Measurements from ENCODE around the gene CUL3. TPM values are rescaled to one million over a fixed set of nuclear protein-coding genes. Genes with fewer than 3 reads are reported as not detected.

Gene CUL3
- total RNA-seq: 58.8 and 65.9 TPM in 2 replicates

GRCh38 chr2:224585211-224586088 lies at the start of gene CUL3:
Gene CUL3, minus strand, starts transcription at chr2:224585363. Its CDS starts 354 bp downstream, at chr2:224585009.

Other genes starting within 250 kb of the CUL3 start
- 134 and 155 TPM in 2 replicates for gene FAM124B, start 183.3 kb downstream of the CUL3 start, total RNA-seq
- not detected in 2 replicates for gene CCDC195, start 131.0 kb upstream of the CUL3 start, total RNA-seq